Gastroesophageal sphincter (tissue), 4 donors: ENCODE data around the gene LAD1. TPM values are rescaled to one million over a fixed set of nuclear protein-coding genes. Genes with fewer than 3 reads are reported as not detected.

Experiments used
- ATAC-seq: fragments of 150-250 bp; one replicate; pipeline ENCODE4 v1.9.1; 2016; ENCODE audit warnings: mild to moderate bottlenecking, moderate library complexity
- H3K27ac ChIP-seq, 4 donors: fragments of 200-600 bp; sonication (generic) in 3 of 4; 1 replicate in 3 of 4; 2 replicates in 1 of 4; pipeline ENCODE4 v1.5.1; 2016 to 2019
- H3K27me3 ChIP-seq: fragments of 200-600 bp; sonication (generic); one replicate; pipeline ENCODE4 v1.5.1; 2019
- H3K36me3 ChIP-seq, 2 donors: fragments of 200-600 bp; sonication (generic); one replicate each; pipeline ENCODE4 v1.5.1; 2019; ENCODE audit warnings: control low read depth in 1 of 2
- H3K4me1 ChIP-seq, 3 donors: fragments of 200-600 bp; sonication (generic); 1 replicate in 2 of 3; 2 replicates in 1 of 3; pipeline ENCODE4 v1.5.1; 2016 to 2019; ENCODE audit warnings: control low read depth in 2 of 3
- H3K4me3 ChIP-seq, 2 donors: fragments of 200-600 bp; sonication (generic); one replicate each; pipeline ENCODE4 v1.5.1; 2019; ENCODE audit warnings: mild to moderate bottlenecking in 1 of 2, moderate library complexity in 1 of 2
- H3K9me3 ChIP-seq, 3 donors: fragments of 200-600 bp; sonication (generic); one replicate each; pipeline ENCODE4 v1.5.1; 2017 to 2019; ENCODE audit warnings: control low read depth in 2 of 3
- EP300 ChIP-seq: sonication (generic); formaldehyde crosslinking; IDR thresholded peaks from one replicate; pipeline ENCODE4 v1.6.1; 2017; ENCODE audit warnings: antibody characterized with exemption, mild to moderate bottlenecking
- POLR2A ChIP-seq, 2 donors: fragments of 450-650 bp; IDR thresholded peaks; one replicate each; pipeline ENCODE4 v1.6.1; 2017; ENCODE audit warnings: antibody characterized with exemption in 2 of 2, mild to moderate bottlenecking in 2 of 2, moderate library complexity in 1 of 2
- POLR2AphosphoS5 ChIP-seq: sonication (generic); formaldehyde crosslinking; IDR thresholded peaks from one replicate; pipeline ENCODE4 v1.6.1; 2017; ENCODE audit warnings: antibody characterized with exemption
- WGBS, 2 donors: methylation state at CpG; one replicate each; pipeline ENCODE4 v1.1.5; 2018; ENCODE audit warnings: low coverage in 1 of 2; 5-methylcytosine and 5-hydroxymethylcytosine counted together
- total RNA-seq, 4 donors: library from RNA; depleted of rRNA; stranded (reverse); fragments of >200 nt; gene quantifications; one replicate each; pipeline ENCODE4 v1.1.0, GENCODE V29; 2016
- TF ChIP-seq, protein P1 (sequence below), 4 experiments: fragments of 200-600 bp in 2 of 4; fragments of 450-650 bp in 2 of 4; sonication (generic) in 1 of 4; IDR thresholded peaks; one replicate each; pipeline ENCODE4 v1.5.1; 2017 to 2019; ENCODE audit warnings: antibody characterized with exemption in 4 of 4, mild to moderate bottlenecking in 2 of 4, moderate library complexity in 2 of 4

LAD1 gene
- total RNA-seq, 4 donors from 2014 or later: 1.2 to 24.1 (median 1.9) TPM

DNA sequence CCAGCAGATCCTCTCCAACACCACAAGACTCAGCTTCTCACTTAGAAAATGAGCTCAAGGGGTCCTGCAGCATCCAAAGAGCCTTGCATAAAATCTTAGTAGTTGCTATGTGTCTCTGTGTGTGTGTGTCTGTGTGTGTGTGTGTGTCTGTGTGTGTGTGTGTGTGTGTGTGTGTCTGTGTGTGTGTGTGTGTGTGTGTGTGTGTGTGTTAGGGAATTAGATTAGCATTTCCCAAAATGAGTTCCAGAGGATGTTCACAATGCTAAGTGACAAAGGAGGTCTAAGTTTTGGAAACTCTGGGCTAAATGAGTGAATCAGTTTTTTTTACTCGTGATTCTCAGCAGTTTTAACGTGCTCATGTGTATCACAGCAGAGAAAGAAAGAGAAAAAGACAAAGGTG lies 52.1 kb downstream of the LAD1 start:
- TF ChIP-seq, protein P1, sequence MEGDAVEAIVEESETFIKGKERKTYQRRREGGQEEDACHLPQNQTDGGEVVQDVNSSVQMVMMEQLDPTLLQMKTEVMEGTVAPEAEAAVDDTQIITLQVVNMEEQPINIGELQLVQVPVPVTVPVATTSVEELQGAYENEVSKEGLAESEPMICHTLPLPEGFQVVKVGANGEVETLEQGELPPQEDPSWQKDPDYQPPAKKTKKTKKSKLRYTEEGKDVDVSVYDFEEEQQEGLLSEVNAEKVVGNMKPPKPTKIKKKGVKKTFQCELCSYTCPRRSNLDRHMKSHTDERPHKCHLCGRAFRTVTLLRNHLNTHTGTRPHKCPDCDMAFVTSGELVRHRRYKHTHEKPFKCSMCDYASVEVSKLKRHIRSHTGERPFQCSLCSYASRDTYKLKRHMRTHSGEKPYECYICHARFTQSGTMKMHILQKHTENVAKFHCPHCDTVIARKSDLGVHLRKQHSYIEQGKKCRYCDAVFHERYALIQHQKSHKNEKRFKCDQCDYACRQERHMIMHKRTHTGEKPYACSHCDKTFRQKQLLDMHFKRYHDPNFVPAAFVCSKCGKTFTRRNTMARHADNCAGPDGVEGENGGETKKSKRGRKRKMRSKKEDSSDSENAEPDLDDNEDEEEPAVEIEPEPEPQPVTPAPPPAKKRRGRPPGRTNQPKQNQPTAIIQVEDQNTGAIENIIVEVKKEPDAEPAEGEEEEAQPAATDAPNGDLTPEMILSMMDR (IDR thresholded peaks at IDR 0.05): no peak
- TF ChIP-seq POLR2AphosphoS5: no peak
- TF ChIP-seq EP300: no peak
- no peak for TF ChIP-seq POLR2A (IDR thresholded peaks at IDR 0.05)
- peaks cover 0 to 7% (median 0%) of the 10 kb centered on the region in 3 donors for H3K9me3 ChIP-seq
- no peaks in the 10 kb centered on the region for H3K36me3 ChIP-seq
- peaks cover 28% of the 10 kb centered on the region for H3K27me3 ChIP-seq
- ATAC-seq: no peak
- WGBS, 2 donors: 6 to 7% methylated on average over 2 of the region's 2 CpGs
- H3K4me1 ChIP-seq: no peaks in the 10 kb centered on the region
- H3K4me3 ChIP-seq: no peak overlapping the region
- H3K27ac ChIP-seq: no peak overlapping the region

DNA sequence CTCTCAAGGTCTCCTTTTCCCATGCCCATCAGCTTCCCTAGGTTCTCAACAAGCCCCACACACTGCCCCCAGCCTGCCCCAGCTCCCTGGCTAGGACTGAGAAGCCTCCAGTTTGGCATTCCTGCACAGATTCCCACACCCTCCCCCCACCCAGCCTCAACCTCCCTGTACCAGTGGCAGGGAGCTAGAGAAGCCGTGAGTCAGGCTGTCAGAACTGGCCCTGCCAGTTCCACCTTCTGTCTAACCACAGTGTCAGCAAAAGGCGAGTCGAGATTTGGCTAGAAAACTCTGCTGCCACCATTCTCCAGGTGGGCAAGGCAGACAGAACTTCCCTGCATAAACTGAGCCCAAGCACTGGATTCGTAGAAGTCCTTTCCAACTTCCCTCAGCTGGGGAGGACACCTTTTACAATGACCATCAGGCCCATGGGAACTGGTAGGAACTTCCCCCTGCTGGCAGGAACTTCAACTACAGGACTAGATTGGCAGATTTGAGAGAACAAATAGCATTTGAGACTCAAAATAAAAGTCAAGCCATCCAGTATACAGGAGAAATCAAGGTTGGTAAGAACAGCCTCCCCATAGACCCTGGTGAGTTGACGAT lies 52.7 kb downstream of the LAD1 start:
- Histone ChIP-seq H3K36me3 (no peaks in the 10 kb centered on the region), H3K9me3 (peaks cover 0 to 13% (median 0%) of the 10 kb centered on the region in 3 donors), H3K27me3 (peaks cover 28% of the 10 kb centered on the region), H3K27ac (no peak overlapping the region), H3K4me1 (no peaks in the 10 kb centered on the region), H3K4me3 (no peak overlapping the region)
- 17 to 40% methylated on average over 1 to 2 of the region's 5 CpGs for WGBS, 2 donors
- no peak for TF ChIP-seq POLR2A (IDR thresholded peaks at IDR 0.05)
- TF ChIP-seq, protein P1 (IDR thresholded peaks at IDR 0.05): peak in 2 of 4 experiments; percentile 11 to 45
- peak; percentile 22 for ATAC-seq

DNA sequence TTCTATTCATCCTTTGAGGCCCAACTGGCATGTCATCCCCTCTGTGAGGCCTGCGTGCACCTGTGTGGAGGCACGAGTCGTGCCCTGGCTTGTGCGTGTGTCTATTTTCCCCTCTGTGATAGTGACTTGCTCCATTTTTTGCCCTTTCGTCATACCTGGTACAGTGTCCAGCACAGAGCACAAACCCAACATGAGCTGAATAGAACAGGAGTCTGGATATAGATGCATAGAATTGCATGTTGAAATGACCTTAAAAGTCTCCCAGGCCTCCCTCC lies 54.1 kb downstream of the LAD1 start:
- Histone ChIP-seq H3K27me3 (peaks cover 28% of the 10 kb centered on the region), H3K4me1 (no peaks in the 10 kb centered on the region), H3K9me3 (peaks cover 0 to 17% (median 0%) of the 10 kb centered on the region in 3 donors), H3K36me3 (no peaks in the 10 kb centered on the region), H3K4me3 (no peak overlapping the region), H3K27ac (no peak overlapping the region)
- no peak for ATAC-seq
- TF ChIP-seq POLR2AphosphoS5: no peak
- no peak for TF ChIP-seq EP300
- TF ChIP-seq, protein P1 (IDR thresholded peaks at IDR 0.05): no peak
- no peak for TF ChIP-seq POLR2A (IDR thresholded peaks at IDR 0.05)
- WGBS, 2 donors: 82 to 97% methylated on average over 3 to 5 of the region's 5 CpGs

DNA sequence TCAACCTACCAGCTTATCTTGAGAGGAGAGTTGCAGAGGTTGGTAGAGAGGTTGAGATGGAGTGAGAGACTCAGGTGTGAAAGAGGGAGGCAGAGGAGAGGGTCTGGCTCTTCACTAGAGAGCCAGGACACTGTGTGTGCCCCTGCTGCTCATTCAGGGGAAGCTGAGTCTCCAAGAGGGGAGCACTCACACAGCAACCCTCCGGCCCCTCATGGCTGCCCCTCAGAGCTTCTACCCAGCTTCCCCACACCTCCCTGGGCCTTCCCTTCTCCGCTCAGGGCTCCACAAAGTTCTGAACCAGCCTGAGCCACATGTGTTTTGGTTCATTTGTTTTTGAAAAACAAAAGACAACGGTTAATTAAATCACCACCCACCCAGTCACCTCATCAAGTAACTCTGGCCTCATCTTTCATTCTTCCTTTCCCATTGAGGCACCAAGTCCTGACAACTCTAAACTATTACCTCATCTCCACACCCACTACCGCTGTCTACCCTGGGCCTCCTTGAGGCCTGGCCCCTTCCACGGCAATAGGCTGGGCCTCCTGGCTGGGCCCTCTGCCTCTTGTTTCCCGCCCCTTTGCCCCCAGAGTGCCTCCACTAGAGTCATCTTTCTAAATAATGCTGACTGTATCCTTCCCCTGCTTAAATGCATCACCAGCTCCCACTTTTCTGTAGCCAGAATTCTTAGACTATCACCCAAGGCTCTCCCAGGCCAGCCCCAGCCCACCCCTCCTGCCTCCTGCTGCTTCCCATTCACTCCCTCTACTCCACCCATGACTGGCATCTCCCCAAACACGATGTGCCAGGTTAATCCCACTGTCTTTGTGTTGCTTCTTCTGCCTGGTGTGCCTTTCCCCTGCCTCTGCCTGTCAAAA lies 54.7 kb downstream of the LAD1 start:
- Histone ChIP-seq H3K4me1 (no peaks in the 10 kb centered on the region), H3K27me3 (peaks cover 28% of the 10 kb centered on the region), H3K36me3 (no peaks in the 10 kb centered on the region), H3K4me3 (no peak overlapping the region), H3K27ac (no peak overlapping the region), H3K9me3 (peaks cover 0 to 17% (median 0%) of the 10 kb centered on the region in 3 donors)
- TF ChIP-seq EP300 (no peak), POLR2A (IDR thresholded peaks at IDR 0.05) (no peak), POLR2AphosphoS5 (no peak)
- TF ChIP-seq, protein P1 (IDR thresholded peaks at IDR 0.05): no peak
- WGBS, 2 donors: 70 to 72% methylated on average over 5 to 7 of the region's 7 CpGs
- ATAC-seq: no peak

DNA sequence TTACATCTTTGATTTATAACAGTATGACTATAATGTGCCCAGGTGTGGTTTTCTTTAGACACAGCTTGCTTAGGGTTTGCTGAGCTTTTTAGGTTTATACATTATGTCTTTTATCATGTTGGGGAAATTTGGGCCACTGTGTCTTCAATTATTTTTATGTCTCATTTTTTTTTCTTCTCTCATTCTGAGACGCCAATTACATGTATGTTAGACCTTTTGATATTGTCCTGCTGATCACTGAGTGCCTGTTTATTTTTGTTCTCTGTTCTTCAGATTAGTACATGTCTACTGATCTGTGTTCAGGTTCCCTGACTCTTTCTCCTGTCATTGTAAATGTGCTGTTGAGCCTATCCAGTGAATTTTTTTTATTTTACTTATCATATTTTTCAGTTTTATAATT lies 57.7 kb downstream of the LAD1 start:
- H3K4me3 ChIP-seq: no peak overlapping the region
- H3K4me1 ChIP-seq: no peaks in the 10 kb centered on the region
- no peak for TF ChIP-seq POLR2AphosphoS5
- WGBS, 2 donors: 60 to 88% methylated on average over 1 of the region's 1 CpG
- H3K27me3 ChIP-seq: peaks cover 13% of the 10 kb centered on the region
- ATAC-seq: no peak
- no peak overlapping the region for H3K27ac ChIP-seq
- peaks cover 0 to 17% (median 0%) of the 10 kb centered on the region in 3 donors for H3K9me3 ChIP-seq
- H3K36me3 ChIP-seq: no peaks in the 10 kb centered on the region
